ENCODE data around the gene MAOA.
"Not testable (repeated sequence)": the region's sequence is repeated elsewhere in the genome, so short reads cannot be mapped to it uniquely, and the experiment has no call there.

Gene MAOA

GRCh38 chrX:43664258-43664657, 8.2 kb downstream of the MAOA start:
- no peak for DNase-seq

- DNase-seq: no peak
These were observed 8.6 kb downstream of the MAOA start for GRCh38 chrX:43664708-43665107.

GRCh38 chrX:43666311-43666912, 10.3 kb downstream of the MAOA start:
- DNase-seq: no peak

- DNase-seq: not testable (repeated sequence)
These were observed 20.0 kb downstream of the MAOA start for GRCh38 chrX:43675965-43676628.

- no peak for DNase-seq
These were observed 21.0 kb downstream of the MAOA start for GRCh38 chrX:43676971-43677572.

GRCh38 chrX:43677993-43678392, 21.9 kb downstream of the MAOA start:
- no peak for DNase-seq

- DNase-seq: no peak
These were observed 23.0 kb downstream of the MAOA start for GRCh38 chrX:43679058-43679457.

GRCh38 chrX:43679778-43680177, 23.7 kb downstream of the MAOA start:
- DNase-seq: no peak

- DNase-seq: no peak
These were observed 26.6 kb downstream of the MAOA start for GRCh38 chrX:43682726-43683125.

GRCh38 chrX:43685221-43685620, 29.1 kb downstream of the MAOA start:
- no peak for DNase-seq

GRCh38 chrX:43688586-43688985, 32.5 kb downstream of the MAOA start:
- no peak for DNase-seq

- no peak for DNase-seq
These were observed 37.7 kb downstream of the MAOA start for GRCh38 chrX:43693602-43694406.

GRCh38 chrX:43699475-43699874, 43.4 kb downstream of the MAOA start:
- no peak for DNase-seq

- DNase-seq: no peak
These were observed 46.0 kb downstream of the MAOA start for GRCh38 chrX:43702079-43702524.

GRCh38 chrX:43702660-43703059, 46.6 kb downstream of the MAOA start:
- no peak for DNase-seq

GRCh38 chrX:43703211-43703791, 47.2 kb downstream of the MAOA start:
- DNase-seq: no peak

- DNase-seq: no peak
These were observed 50.8 kb downstream of the MAOA start for GRCh38 chrX:43706786-43707370.

GRCh38 chrX:43707812-43708548, 51.9 kb downstream of the MAOA start:
- DNase-seq: no peak

GRCh38 chrX:43716144-43716543, 60.0 kb downstream of the MAOA start:
- no peak for DNase-seq

GRCh38 chrX:43716696-43717095, 60.6 kb downstream of the MAOA start:
- DNase-seq: no peak

GRCh38 chrX:43717161-43717560, 61.1 kb downstream of the MAOA start:
- DNase-seq: no peak

- DNase-seq: no peak
These were observed 62.0 kb downstream of the MAOA start for GRCh38 chrX:43718081-43718480.
